T-helper 1 cell treated with Interleukin-12 subunit alpha and Interleukin-12 subunit beta and Interleukin-4 antibody, amounts not matched to agents 30 μg/mL and 1 μg/mL, for 36 hours (primary cell): ENCODE results near the gene KXD1.

ENCODE experiments used
- H3K27ac Mint-ChIP-seq: one replicate; pipeline ENCODE4 v1.8.0; 2021; ENCODE audit warnings: mild to moderate bottlenecking, mixed read lengths
- H3K27me3 Mint-ChIP-seq: one replicate; pipeline ENCODE4 v1.8.0; 2021; ENCODE audit warnings: low read depth, mixed read lengths
- H3K36me3 Mint-ChIP-seq: one replicate; pipeline ENCODE4 v1.8.0; 2021; ENCODE audit warnings: low read depth, mixed read lengths
- H3K4me1 Mint-ChIP-seq: one replicate; pipeline ENCODE4 v1.8.0; 2021; ENCODE audit warnings: low read depth, mixed read lengths
- H3K4me3 Mint-ChIP-seq: one replicate; pipeline ENCODE4 v1.8.0; 2021; ENCODE audit warnings: mild to moderate bottlenecking, moderate library complexity, mixed read lengths
- H3K9me3 Mint-ChIP-seq: one replicate; pipeline ENCODE4 v1.8.0; 2021; ENCODE audit warnings: mixed read lengths

KXD1 gene

DNA sequence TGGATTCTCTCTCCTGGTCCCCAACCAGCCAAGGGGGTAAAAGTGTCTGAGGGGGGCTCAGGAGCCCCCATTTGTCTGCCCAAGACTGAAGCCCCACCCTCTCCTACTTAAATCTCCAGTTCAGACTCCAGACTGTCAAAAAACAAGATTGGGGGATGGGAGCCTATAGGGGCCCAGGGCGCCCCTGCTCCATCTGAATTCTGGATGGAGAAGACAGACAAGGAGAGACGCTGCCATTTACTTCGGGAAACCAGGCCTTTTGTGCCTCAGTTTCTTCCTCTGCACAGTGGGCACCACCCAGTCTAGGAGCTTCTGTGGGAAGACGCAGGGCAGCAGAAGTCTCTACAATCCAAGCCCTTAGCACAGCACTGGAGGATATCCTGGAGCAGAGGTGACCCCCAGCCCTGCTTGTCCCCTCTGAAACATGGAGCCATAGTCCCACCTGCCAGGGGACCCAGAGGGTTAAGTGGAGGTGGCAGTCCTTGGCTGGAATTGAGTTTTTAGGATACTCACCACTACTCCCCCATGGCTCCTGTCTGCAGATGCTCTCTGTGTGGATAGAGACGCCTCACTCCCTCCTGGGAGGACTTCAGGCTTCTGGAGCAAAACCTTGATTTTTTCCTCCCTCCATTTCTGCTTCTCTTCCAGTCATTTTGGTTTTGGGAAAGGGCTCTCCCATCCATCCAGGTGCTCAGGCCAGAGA lies 50.6 kb downstream of the KXD1 start:
- Mint-ChIP-seq H3K36me3 (no peaks in the 10 kb centered on the region), H3K27me3 (peaks cover 71% of the 10 kb centered on the region)

DNA sequence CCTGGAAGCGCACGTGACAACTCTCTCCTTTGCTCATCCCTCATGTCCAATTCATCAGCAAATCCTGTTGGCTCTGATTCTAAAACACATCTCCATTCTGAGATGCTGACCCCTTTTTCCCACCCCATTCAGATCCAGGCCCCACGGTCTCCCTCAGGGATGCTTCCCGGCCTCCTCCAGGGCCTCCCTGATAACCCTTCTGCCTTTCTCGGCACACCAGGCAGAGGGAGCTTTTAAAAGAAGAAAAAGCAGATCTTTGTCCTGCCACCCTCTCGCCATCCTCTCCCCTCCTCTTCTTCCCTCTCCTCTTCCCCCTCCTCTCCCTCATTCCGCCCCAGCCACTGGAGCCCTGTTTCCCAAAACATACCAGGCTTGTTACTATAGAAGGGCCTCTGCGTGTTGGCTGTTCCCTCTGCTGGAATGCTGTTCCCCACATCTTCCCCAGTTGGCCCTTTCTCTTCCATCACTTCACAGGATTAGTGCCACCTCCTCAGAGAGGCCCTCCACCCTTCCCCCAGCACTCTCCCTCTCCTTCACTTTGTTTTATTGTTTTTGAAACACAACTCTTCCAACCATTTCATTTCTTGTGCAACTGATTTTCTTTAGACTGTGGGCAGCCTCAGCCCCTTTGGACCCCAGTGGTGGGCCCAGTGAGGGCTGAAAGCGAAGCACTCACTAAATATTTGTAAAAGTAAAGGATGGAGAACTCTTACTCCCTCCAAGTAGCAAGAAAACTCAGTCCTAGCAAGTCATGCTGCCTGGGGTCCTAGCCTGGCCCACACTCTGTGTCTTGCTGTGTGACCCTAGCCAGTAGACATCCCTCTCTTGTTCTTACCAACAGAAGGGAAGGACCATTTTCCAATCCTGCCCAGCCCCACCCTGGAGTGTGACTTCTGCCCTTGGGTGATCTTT lies 51.4 kb downstream of the KXD1 start:
- H3K27ac Mint-ChIP-seq = no peak overlapping the region
- peaks cover 13% of the 10 kb centered on the region for H3K4me1 Mint-ChIP-seq
- H3K4me3 Mint-ChIP-seq = no peak overlapping the region
- H3K9me3 Mint-ChIP-seq = no peaks in the 10 kb centered on the region
- peaks cover 77% of the 10 kb centered on the region for H3K27me3 Mint-ChIP-seq
- no peaks in the 10 kb centered on the region for H3K36me3 Mint-ChIP-seq

More for the DNA sequence above, 50.6 kb downstream of the KXD1 start:
- Mint-ChIP-seq H3K4me1 (peaks cover 10% of the 10 kb centered on the region), H3K9me3 (no peaks in the 10 kb centered on the region), H3K27ac (no peak overlapping the region), H3K4me3 (no peak overlapping the region)

DNA sequence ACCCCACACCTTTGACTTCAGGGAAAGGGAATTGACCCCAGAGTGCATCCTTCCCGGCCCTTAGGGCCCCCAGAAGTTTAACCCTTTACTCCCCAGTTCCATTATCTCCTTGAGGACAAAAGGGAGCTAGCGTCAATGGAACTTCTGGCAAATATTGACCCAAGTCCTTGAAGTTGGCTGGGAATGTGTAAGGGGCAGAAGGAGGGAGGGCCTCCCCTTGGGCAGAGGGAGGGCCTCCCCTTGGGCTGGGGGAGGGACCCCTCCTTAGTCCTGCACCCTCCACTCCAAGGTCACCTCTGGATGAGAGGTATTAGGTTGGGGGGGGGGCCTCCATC lies 52.0 kb downstream of the KXD1 start:
- peaks cover 13% of the 10 kb centered on the region for H3K4me1 Mint-ChIP-seq

GRCh38 chr19:18610245-18610555 lies 52.5 kb downstream of the KXD1 start:
- H3K4me3 Mint-ChIP-seq = no peak overlapping the region
- no peaks in the 10 kb centered on the region for H3K9me3 Mint-ChIP-seq
- peaks cover 78% of the 10 kb centered on the region for H3K27me3 Mint-ChIP-seq
- no peaks in the 10 kb centered on the region for H3K36me3 Mint-ChIP-seq
- peaks cover 13% of the 10 kb centered on the region for H3K4me1 Mint-ChIP-seq
- H3K27ac Mint-ChIP-seq = no peak overlapping the region

More for the DNA sequence above, 52.0 kb downstream of the KXD1 start:
- no peaks in the 10 kb centered on the region for H3K36me3 Mint-ChIP-seq
- H3K27me3 Mint-ChIP-seq = peaks cover 78% of the 10 kb centered on the region
- H3K9me3 Mint-ChIP-seq = no peaks in the 10 kb centered on the region
- no peak overlapping the region for H3K4me3 Mint-ChIP-seq
- no peak overlapping the region for H3K27ac Mint-ChIP-seq

DNA sequence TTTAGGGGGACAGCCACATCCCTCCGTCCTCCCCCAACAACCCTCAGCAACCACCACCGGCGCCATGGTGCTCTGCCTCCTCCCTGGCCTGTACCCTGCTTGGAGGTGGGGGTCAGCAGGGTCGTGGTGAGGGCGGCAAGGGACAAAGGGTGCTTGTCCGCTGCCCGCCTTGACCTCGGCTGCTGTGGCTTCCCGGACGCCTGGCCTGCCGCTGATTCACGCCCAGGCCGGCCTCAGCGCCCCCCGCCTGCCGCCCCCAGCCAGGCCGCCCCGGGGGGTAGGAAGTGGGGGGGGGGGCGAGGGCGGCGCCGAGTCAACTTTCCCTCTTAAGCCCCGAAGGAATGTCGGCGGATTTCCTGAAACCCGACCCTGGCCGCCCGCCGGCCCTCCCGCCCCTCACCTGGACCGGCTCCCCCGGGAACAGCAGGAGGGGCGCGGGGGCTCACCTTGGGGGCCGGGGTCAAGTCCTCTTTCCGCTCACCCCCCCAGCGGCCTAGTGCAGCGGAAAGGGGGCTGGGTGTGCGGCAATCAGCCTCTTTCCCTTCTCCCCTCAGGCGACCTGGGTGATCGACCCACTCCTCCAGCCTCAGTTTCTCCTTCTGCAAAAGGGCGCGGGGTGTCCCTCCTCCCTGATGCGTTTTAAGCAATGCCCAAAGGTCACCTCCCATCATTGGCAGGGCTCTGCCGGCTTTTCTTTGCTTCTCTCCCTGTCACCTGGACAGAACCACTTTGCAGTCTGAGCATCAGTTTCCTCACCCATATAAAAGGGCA lies 53.1 kb downstream of the KXD1 start:
- H3K4me3 Mint-ChIP-seq = no peak overlapping the region
- peaks cover 79% of the 10 kb centered on the region for H3K27me3 Mint-ChIP-seq
- H3K27ac Mint-ChIP-seq = no peak overlapping the region
- H3K36me3 Mint-ChIP-seq = no peaks in the 10 kb centered on the region
- no peaks in the 10 kb centered on the region for H3K9me3 Mint-ChIP-seq
- H3K4me1 Mint-ChIP-seq = peaks cover 13% of the 10 kb centered on the region

DNA sequence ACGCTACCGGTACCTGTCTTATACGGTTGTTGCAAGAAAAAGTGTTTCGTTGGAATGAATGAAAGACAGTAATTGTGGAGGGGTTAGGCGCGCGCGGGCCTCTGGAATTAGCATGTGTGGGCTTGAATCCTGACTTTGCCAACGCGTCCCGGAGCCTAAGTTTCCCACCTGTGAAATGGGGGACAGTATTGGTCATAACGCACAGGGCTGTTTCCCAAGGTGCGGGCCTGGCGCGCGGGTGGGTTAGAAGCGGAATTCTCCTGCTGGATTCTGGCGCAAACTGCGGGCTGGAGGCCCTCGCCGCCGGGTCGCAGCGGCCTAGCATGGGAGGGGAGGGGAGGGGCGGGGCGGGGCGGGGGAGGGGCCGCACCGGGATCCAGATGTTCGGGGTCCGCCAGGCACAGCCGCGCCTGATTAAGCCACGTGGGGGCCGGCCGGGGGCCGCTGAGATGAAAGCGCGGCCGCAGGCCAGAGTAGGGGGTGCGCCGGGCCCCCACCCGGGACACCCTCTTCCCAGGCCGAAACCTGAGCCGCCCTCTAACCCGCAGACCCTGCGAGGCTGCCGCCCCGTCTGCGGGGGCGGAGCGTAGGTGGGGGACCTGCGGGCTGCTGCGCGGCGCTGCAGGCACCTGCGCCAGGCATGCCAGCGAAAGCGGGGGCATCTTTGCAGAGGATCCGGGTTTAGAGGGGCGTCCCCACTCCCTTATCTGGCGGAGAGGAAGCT lies 53.8 kb downstream of the KXD1 start:
- Mint-ChIP-seq H3K27me3 (peaks cover 84% of the 10 kb centered on the region), H3K36me3 (no peaks in the 10 kb centered on the region), H3K4me1 (peaks cover 13% of the 10 kb centered on the region), H3K4me3 (peak overlapping the region; percentile 13), H3K9me3 (no peaks in the 10 kb centered on the region), H3K27ac (no peak overlapping the region)

DNA sequence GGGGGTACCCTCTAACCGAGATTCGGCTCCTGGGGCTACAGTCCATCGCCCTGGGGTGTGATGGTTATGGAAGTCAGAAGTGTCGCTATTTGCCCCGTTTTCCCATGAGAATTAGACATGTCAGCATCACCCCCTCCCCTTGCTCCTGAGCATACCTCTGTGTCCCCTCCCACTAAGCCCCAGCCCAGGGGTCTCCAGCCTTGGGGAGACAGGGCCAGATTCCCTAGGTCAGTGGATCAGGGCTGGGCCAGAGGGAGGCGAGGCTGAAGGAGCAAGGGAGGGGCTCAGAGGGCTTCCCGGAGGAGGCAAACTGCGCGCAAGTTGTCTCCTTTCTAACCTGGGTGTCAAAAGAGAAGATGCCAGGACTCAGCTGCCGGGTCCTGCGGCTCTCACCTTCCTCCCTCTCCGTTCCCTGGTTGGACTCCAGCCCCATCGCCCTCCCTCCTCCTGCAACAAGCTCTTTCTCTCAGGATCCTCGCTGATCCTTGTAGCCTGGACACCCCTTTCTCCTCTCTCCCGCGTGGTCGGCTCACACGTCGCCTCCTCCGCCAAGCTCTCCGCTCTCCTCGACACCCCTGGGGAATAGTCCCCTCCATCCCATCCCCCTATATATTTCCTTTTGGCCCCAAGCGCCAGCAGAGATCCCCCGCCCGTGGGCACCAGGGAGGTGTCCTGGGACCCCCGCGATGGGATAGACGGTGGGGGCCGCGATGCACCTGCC lies 54.5 kb downstream of the KXD1 start:
- Mint-ChIP-seq H3K27ac (no peak overlapping the region), H3K4me3 (peak overlapping the region; percentile 73), H3K4me1 (peaks cover 13% of the 10 kb centered on the region), H3K27me3 (peaks cover 82% of the 10 kb centered on the region), H3K9me3 (no peaks in the 10 kb centered on the region), H3K36me3 (no peaks in the 10 kb centered on the region)

DNA sequence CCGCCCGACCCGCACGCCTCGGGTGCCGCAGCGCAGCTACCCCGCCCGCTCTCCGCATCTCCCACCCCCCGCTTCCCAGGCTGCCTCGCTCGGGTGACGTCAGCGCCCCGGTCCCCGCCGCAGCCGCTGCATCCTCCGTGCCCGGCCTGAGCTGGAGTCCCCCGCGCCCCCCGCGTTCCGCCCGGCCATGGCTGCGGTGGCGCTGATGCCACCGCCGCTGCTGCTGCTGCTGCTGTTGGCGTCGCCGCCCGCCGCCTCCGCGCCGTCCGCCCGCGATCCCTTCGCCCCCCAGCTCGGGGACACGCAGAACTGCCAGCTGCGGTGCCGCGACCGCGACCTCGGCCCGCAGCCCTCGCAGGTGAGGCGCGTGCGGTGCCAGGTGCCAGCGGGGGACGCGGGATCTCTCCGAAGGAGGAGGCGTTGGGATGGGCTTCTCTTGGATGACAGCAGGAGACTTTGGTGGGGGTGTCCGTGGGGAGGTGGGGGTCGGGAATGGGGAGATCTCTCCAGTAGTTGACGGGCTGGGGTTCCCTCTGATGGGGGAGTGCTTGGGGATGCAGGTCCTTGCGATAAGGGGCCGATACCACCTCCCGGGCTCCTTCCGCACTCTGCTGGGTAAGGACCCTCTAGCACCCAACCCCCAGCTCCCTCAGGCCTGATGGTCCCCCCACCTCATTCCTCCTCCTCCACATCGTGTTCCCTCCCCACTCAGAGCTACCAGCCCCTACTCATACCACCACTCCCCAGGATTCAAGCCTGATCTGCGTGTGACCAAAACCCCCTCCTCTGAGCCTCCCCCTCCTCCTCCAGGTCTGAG lies 55.3 kb downstream of the KXD1 start, which contains the start of gene TMEM59L:
TSS of gene TMEM59L (plus strand) at position 99 of the 817 bp plus-strand sequence. CDS start at position 188, 89 bp downstream.
- no peaks in the 10 kb centered on the region for H3K9me3 Mint-ChIP-seq
- H3K27me3 Mint-ChIP-seq = peaks cover 82% of the 10 kb centered on the region
- no peak within 1 kb of the TSS for H3K27ac Mint-ChIP-seq
- H3K36me3 Mint-ChIP-seq = no peaks in the 10 kb centered on the region
- peaks cover 13% of the 10 kb centered on the region for H3K4me1 Mint-ChIP-seq
- peak within 1 kb of the TSS; percentile 73 for H3K4me3 Mint-ChIP-seq

DNA sequence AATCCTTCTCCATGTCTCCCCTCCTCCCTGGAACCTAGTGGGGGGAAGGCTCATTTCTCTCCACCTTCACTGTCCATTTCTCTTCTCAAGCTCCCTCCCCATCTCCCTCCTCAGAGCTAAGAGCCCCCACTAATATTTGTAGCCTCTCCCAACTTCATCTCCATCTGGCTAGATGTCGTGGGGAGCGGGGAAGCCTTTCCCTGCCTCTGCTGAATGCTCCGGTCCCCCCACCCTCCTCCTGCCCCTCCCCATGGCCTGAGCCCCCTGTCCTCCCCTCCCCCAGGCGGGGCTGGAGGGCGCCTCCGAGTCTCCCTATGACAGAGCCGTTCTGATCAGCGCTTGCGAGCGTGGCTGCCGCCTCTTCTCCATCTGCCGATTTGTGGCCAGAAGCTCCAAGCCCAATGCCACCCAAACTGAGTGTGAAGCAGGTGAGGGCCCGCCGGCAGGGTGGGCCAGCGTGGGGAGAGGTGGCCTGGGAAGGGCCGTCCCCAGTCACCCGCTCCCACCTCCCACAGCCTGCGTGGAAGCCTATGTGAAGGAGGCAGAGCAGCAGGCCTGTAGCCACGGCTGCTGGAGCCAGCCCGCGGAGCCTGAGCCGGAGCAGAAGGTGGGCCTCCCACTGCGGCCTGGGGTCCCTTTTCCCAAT lies 56.0 kb downstream of the KXD1 start:
- peak overlapping the region; percentile 59 for H3K4me3 Mint-ChIP-seq
- no peak overlapping the region for H3K27ac Mint-ChIP-seq
- H3K4me1 Mint-ChIP-seq = peaks cover 13% of the 10 kb centered on the region
- H3K9me3 Mint-ChIP-seq = no peaks in the 10 kb centered on the region
- H3K36me3 Mint-ChIP-seq = no peaks in the 10 kb centered on the region
- peaks cover 75% of the 10 kb centered on the region for H3K27me3 Mint-ChIP-seq

- H3K4me1 Mint-ChIP-seq = peaks cover 11% of the 10 kb centered on the region
- no peak overlapping the region for H3K27ac Mint-ChIP-seq
- no peak overlapping the region for H3K4me3 Mint-ChIP-seq
- no peaks in the 10 kb centered on the region for H3K36me3 Mint-ChIP-seq
- H3K27me3 Mint-ChIP-seq = peaks cover 55% of the 10 kb centered on the region
- no peaks in the 10 kb centered on the region for H3K9me3 Mint-ChIP-seq
Measured at GRCh38 chr19:18616023-18616422, 58.4 kb downstream of the KXD1 start.

- H3K4me1 Mint-ChIP-seq = peaks cover 5% of the 10 kb centered on the region
- no peak overlapping the region for H3K27ac Mint-ChIP-seq
- H3K27me3 Mint-ChIP-seq = peaks cover 44% of the 10 kb centered on the region
- H3K9me3 Mint-ChIP-seq = no peaks in the 10 kb centered on the region
- H3K4me3 Mint-ChIP-seq = no peak overlapping the region
- H3K36me3 Mint-ChIP-seq = no peaks in the 10 kb centered on the region
Measured at GRCh38 chr19:18617562-18617961, 59.9 kb downstream of the KXD1 start.

DNA sequence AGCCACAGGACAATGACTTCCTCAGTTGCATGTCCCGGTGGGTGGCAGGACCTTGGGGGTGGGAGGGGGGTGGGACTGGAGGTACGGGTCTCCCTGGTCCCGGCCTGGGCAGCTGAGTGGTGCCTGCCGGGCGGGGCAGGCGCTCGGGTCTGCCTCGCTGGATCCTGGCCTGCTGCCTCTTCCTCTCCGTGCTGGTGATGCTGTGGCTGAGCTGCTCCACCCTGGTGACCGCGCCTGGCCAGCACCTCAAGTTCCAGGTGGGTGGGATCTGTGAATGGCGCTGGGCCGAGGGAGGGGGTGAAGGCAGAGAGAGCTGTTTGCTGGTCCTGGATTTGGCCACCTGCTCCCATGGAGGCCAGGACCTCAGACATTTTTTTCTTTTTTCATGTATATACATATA lies 60.6 kb downstream of the KXD1 start:
- Mint-ChIP-seq H3K4me3 (no peak overlapping the region), H3K27ac (no peak overlapping the region), H3K27me3 (peaks cover 41% of the 10 kb centered on the region), H3K4me1 (peaks cover 3% of the 10 kb centered on the region), H3K36me3 (no peaks in the 10 kb centered on the region), H3K9me3 (no peaks in the 10 kb centered on the region)
